NCI-H774 (cell line): ENCODE results near the gene CEACAM8.
"Not testable (repeated sequence)": the region's sequence is repeated elsewhere in the genome, so short reads cannot be mapped to it uniquely, and the experiment has no call there.

ENCODE experiments used
- DNase-seq: peaks from one replicate; lab custom pipeline; 2025; lab: John Stamatoyannopoulos, UW

The CEACAM8 gene

DNA sequence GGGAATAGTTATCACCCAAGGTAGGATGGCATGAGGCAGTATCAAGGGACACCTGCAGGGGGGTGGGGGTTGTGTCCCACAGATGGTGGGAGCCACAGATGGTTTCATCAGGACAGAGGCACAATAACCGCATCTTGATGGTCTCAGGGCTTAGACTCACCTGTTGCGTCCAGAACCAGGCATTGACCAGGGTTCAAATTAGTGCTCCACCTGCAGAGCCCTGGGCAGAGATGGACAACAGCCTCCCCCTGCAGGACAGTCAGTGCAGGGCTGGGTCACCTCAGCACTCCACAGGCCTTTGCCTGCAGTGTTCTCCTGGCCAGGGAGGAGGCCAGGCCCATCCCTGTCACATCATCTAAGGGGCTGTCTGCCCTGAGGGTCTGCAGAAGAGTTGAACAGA is 51.9 kb downstream of the CEACAM8 start:
- no peak for DNase-seq

DNA sequence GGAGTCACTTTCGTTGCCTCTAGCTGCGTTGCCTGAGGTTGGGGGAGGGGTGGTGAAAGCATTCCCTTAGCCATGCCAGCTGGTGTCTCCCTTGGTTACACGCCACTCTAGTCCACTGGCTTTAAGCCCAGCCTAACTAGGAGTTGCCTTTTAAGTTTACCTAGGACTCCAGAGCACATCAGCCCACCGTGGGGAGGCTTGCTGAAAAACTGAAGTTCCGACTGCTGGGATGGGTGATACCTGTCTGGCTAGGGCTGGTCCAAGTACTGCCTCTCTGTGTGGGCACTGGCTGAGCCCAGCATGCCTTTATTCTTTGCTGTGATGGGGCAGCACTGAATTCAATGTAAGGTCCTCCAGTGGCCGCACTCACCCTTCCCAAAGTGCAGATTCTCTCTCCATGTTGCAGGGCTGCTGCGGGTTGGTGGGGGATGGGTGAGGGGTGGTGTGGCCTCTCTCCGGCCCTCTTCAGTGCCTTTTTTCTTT is 54.6 kb downstream of the CEACAM8 start:
- DNase-seq, result peak; percentile 7

DNA sequence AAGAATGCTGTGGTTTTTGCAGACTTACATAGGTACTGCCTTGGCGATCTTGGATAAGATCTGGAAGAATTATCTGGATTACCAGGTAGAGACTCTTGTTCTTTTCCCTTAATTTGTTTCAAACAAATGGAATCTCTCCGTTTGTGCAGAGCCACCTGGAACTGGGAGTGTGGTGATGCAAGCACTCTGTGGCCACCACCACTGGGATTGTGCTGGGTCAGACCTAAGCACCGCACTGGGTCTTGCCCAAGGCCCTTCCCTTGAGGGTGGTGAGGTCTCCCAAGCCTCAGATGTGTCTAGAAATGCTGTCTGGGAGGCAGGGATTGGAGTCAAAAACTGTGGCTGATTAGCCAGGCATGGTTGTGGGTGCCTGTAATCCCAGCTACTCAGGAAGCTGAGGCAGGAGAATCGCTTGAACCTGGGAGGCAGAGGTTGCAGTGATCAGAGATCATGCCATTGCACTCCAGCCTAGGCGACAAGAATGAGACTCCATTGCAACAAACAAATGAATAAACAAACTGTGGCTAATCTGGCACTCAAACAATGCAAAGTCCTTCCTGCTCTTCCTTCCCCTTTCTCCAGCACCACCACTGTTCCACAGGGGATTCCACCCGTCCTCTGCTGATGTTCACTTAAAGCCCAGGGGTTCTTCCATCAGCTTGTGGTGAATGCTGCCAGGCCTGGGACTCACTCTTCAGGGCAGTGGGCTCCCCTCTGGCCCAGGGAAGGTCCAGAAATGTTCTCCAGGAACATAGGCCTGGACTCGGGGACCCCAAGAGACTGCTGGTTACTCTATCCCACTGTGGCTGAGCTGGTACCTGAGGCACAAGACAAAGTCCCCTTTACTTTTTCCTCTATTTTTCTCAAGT is 55.6 kb downstream of the CEACAM8 start:
- DNase-seq, result no peak

DNA sequence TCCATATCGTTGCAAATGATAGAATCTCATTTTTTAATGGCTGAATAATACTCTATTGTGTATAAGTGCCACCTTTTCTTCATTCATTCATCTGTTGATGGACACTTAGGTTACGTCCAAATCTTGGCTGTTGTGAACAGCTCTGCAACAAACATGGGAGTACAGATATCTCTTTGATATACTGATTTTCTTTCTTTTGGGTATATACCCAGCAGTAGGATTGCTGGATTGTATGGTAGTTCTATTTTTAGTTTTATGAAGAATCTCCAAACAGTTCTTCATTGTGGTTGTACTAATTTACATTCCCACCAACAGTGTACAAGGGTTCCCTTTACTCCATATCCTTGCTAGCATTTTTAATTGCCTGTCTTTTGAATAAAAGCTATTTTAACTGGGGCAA is 59.4 kb downstream of the CEACAM8 start:
- not testable (repeated sequence) for DNase-seq

DNA sequence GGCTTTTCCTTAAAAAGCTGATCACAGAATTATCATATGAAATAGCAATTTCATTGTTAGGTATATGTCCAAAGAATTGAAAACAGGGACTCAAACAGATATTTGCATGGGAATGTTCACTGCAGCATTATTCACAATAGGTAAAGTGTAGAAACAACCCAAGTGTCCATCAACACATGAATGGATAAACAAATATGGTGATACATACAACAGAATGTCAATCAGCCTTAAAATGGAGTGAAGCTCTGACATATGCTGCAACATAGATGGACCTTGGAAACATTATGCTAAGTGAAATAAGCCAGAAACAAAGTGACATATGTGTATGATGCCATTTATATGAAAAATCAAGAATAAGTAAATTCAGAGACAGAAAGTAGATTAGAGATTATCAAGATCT is 60.3 kb downstream of the CEACAM8 start:
- DNase-seq, result no peak

DNA sequence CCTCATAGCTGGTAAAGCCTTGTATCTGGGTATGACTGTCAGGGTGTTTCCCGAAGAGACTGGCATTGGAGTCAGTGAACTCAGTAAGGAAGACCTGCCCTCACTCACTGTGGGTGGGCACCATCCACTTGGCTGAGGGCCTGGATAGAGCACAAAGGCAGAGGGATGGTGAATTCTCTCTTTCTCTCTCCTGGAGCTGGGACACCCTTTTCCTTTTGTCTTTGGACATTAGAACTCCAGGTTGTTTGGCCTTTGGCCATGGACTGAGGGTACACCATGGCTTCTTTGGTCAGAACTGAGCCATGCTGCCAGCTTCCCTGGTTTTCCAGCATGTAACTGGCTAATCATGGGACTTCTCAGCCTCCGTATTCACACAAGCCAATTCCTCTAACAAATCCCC is 61.8 kb downstream of the CEACAM8 start:
- DNase-seq, result no peak

DNA sequence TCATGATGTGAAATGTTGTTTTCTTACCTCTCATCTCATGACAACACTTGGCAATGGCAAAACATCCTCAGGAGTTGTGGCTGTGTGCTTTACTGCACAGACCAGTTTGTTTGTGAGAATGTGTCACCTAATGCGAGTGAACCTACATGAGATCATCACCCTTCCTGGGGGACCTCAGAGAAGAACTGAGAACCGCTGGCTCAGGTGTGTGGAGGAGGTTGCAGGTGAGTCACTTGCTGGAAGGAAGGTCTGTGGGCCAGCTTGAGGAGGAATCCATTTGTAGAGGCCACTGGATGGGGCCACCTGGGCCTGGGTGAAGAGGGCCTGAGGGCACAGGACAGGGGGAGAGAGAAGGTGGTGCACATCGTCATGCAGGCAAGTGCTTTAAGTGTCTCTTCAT is 63.4 kb downstream of the CEACAM8 start:
- DNase-seq, result no peak
